HepG2 (cell line): ENCODE measurements around the gene DNM3. TPM values are rescaled to one million over a fixed set of nuclear protein-coding genes. Genes with fewer than 3 reads are reported as not detected.

ENCODE experiments used
- ATM ChIP-seq: fragments of 450-650 bp; IDR thresholded peaks from 2 replicates; pipeline ENCODE4 v1.7.1; 2017; ENCODE audit warnings: mild to moderate bottlenecking, borderline replicate concordance
- ATRX ChIP-seq: sonication (generic); formaldehyde crosslinking; IDR thresholded peaks from 2 replicates; pipeline ENCODE4 v1.4.0; 2020; ENCODE audit warnings: missing genetic modification reagents, borderline replicate concordance
- HMG20B ChIP-seq: conservative IDR thresholded peaks from 2 replicates; pipeline ENCODE4 v1.6.1; 2016; ENCODE audit warnings: missing genetic modification reagents, missing compliant biosample characterization
- SP2 ChIP-seq: sonication (generic); formaldehyde crosslinking; IDR thresholded peaks from 2 replicates; pipeline ENCODE4 v1.5.1; 2020; ENCODE audit warnings: mild to moderate bottlenecking, missing genetic modification reagents
- ZBTB49 ChIP-seq: sonication (generic); formaldehyde crosslinking; IDR thresholded peaks from 2 replicates; pipeline ENCODE4 v1.4.0; 2020; ENCODE audit warnings: missing genetic modification reagents, borderline replicate concordance
- ZFAT ChIP-seq: sonication (generic); formaldehyde crosslinking; conservative IDR thresholded peaks from 2 replicates; pipeline ENCODE4 v1.8.1; 2023; ENCODE audit warnings: missing genetic modification reagents, inconsistent platforms
- polyA plus RNA-seq, 8 experiments: library from polyadenylated mRNA; depleted of rRNA in 3 of 8; stranded (reverse) in 7 of 8; unstranded in 1 of 8; fragments of >200 nt; fragmentation: Illumina TruSeq in 4 of 8; extraction: Trizol in 4 of 8; gene quantifications; 2 replicates each; pipeline versions ENCODE4 v1.2.1 to v1.2.3, GENCODE V29; 2011 to 2016; ENCODE audit warnings: low read depth in 4 of 8, missing spikeins in 1 of 8, mixed read lengths in 1 of 8; ENCODE audit not compliant: insufficient read depth in 1 of 8
- total RNA-seq, 5 experiments: library from RNA; depleted of rRNA; stranded (reverse); fragments of >200 nt; fragmentation: Illumina TruSeq; extraction: Trizol; gene quantifications; 2 replicates each; pipeline ENCODE4 v1.2.3, GENCODE V29; 2016; ENCODE audit warnings: low read depth in 1 of 5
- TF ChIP-seq, protein P1 (sequence below), 2 experiments: sonication (generic) in 1 of 2; formaldehyde crosslinking in 1 of 2; IDR thresholded peaks; 2 replicates each; pipeline versions ENCODE4 v1.6.1 to v1.9.0; 2014 to 2022; ENCODE audit warnings: antibody characterized with exemption in 1 of 2, borderline replicate concordance in 1 of 2, inconsistent platforms in 1 of 2, low read depth in 1 of 2, missing genetic modification reagents in 1 of 2
- TF ChIP-seq, protein P2 (sequence below), 2 experiments: fragments of 450-650 bp in 1 of 2; sonication (generic) in 1 of 2; formaldehyde crosslinking; IDR thresholded peaks; 2 replicates each; pipeline versions ENCODE4 v1.5.0 to v1.8.0; 2020 to 2022; ENCODE audit warnings: mild to moderate bottlenecking in 1 of 2, missing genetic modification reagents in 1 of 2
- TF ChIP-seq, protein P3 (sequence below): sonication (generic); formaldehyde crosslinking; IDR thresholded peaks from 2 replicates; pipeline ENCODE4; 2020; ENCODE audit warnings: missing genetic modification reagents, mild to moderate bottlenecking, borderline replicate concordance
- TF ChIP-seq, protein P4 (sequence below): sonication (generic); formaldehyde crosslinking; IDR thresholded peaks from 2 replicates; pipeline ENCODE4 v1.4.0; 2020; ENCODE audit warnings: missing genetic modification reagents

Gene DNM3
- total and polyA plus RNA-seq, 2 of the 13 experiments (the other 11 are each of a cell fraction or from before 2014, with no cell fraction given) = 0.05 TPM; not detected in 1

DNA sequence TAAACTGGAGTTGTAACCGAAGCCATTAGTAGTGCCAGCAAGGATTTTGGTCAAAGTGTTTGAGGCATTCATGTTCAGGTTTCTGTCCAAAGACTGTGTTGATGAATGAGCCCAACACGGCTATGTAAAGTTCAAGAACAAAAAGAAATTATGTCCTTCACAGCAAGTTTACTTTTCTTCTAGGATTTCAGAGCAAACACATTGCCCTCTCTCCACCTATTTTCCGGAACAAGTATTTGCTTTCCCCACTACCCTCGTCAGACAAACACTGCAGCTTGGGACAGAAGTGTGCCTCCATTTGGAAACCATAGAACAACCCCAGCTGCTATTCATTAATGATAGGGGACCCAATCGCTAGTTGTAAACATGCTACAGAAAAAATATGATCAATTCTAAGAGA, 427.8 kb downstream of the DNM3 start (continued):
- TF ChIP-seq ATRX (CRISPR knock-in tag) = no peak
- no peak for TF ChIP-seq ZFAT (CRISPR knock-in tag)
- TF ChIP-seq, protein P1, sequence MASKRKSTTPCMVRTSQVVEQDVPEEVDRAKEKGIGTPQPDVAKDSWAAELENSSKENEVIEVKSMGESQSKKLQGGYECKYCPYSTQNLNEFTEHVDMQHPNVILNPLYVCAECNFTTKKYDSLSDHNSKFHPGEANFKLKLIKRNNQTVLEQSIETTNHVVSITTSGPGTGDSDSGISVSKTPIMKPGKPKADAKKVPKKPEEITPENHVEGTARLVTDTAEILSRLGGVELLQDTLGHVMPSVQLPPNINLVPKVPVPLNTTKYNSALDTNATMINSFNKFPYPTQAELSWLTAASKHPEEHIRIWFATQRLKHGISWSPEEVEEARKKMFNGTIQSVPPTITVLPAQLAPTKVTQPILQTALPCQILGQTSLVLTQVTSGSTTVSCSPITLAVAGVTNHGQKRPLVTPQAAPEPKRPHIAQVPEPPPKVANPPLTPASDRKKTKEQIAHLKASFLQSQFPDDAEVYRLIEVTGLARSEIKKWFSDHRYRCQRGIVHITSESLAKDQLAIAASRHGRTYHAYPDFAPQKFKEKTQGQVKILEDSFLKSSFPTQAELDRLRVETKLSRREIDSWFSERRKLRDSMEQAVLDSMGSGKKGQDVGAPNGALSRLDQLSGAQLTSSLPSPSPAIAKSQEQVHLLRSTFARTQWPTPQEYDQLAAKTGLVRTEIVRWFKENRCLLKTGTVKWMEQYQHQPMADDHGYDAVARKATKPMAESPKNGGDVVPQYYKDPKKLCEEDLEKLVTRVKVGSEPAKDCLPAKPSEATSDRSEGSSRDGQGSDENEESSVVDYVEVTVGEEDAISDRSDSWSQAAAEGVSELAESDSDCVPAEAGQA (IDR thresholded peaks at IDR 0.05; ENCODE audit: low read depth) = no peak
- TF ChIP-seq, protein P1 (CRISPR knock-in tag; IDR thresholded peaks at IDR 0.05; ENCODE audit: borderline replicate concordance) = no peak
- no peak for TF ChIP-seq ATM
- TF ChIP-seq, protein P2, sequence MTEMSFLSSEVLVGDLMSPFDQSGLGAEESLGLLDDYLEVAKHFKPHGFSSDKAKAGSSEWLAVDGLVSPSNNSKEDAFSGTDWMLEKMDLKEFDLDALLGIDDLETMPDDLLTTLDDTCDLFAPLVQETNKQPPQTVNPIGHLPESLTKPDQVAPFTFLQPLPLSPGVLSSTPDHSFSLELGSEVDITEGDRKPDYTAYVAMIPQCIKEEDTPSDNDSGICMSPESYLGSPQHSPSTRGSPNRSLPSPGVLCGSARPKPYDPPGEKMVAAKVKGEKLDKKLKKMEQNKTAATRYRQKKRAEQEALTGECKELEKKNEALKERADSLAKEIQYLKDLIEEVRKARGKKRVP (CRISPR knock-in tag; IDR thresholded peaks at IDR 0.05) = no peak
- peak; percentile 82; the same call in 1 of the 2 replicates for TF ChIP-seq HMG20B (CRISPR knock-in tag)
- TF ChIP-seq, protein P3, sequence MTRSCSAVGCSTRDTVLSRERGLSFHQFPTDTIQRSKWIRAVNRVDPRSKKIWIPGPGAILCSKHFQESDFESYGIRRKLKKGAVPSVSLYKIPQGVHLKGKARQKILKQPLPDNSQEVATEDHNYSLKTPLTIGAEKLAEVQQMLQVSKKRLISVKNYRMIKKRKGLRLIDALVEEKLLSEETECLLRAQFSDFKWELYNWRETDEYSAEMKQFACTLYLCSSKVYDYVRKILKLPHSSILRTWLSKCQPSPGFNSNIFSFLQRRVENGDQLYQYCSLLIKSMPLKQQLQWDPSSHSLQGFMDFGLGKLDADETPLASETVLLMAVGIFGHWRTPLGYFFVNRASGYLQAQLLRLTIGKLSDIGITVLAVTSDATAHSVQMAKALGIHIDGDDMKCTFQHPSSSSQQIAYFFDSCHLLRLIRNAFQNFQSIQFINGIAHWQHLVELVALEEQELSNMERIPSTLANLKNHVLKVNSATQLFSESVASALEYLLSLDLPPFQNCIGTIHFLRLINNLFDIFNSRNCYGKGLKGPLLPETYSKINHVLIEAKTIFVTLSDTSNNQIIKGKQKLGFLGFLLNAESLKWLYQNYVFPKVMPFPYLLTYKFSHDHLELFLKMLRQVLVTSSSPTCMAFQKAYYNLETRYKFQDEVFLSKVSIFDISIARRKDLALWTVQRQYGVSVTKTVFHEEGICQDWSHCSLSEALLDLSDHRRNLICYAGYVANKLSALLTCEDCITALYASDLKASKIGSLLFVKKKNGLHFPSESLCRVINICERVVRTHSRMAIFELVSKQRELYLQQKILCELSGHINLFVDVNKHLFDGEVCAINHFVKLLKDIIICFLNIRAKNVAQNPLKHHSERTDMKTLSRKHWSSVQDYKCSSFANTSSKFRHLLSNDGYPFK (CRISPR knock-in tag) = no peak
- TF ChIP-seq SP2 (CRISPR knock-in tag) = no peak
- TF ChIP-seq ZBTB49 (CRISPR knock-in tag) = no peak
- TF ChIP-seq, protein P4, sequence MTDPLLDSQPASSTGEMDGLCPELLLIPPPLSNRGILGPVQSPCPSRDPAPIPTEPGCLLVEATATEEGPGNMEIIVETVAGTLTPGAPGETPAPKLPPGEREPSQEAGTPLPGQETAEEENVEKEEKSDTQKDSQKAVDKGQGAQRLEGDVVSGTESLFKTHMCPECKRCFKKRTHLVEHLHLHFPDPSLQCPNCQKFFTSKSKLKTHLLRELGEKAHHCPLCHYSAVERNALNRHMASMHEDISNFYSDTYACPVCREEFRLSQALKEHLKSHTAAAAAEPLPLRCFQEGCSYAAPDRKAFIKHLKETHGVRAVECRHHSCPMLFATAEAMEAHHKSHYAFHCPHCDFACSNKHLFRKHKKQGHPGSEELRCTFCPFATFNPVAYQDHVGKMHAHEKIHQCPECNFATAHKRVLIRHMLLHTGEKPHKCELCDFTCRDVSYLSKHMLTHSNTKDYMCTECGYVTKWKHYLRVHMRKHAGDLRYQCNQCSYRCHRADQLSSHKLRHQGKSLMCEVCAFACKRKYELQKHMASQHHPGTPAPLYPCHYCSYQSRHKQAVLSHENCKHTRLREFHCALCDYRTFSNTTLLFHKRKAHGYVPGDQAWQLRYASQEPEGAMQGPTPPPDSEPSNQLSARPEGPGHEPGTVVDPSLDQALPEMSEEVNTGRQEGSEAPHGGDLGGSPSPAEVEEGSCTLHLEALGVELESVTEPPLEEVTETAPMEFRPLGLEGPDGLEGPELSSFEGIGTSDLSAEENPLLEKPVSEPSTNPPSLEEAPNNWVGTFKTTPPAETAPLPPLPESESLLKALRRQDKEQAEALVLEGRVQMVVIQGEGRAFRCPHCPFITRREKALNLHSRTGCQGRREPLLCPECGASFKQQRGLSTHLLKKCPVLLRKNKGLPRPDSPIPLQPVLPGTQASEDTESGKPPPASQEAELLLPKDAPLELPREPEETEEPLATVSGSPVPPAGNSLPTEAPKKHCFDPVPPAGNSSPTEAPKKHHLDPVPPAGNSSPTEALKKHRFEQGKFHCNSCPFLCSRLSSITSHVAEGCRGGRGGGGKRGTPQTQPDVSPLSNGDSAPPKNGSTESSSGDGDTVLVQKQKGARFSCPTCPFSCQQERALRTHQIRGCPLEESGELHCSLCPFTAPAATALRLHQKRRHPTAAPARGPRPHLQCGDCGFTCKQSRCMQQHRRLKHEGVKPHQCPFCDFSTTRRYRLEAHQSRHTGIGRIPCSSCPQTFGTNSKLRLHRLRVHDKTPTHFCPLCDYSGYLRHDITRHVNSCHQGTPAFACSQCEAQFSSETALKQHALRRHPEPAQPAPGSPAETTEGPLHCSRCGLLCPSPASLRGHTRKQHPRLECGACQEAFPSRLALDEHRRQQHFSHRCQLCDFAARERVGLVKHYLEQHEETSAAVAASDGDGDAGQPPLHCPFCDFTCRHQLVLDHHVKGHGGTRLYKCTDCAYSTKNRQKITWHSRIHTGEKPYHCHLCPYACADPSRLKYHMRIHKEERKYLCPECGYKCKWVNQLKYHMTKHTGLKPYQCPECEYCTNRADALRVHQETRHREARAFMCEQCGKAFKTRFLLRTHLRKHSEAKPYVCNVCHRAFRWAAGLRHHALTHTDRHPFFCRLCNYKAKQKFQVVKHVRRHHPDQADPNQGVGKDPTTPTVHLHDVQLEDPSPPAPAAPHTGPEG (CRISPR knock-in tag) = no peak
